ENCODE data around the gene HMGXB4.

DNA sequence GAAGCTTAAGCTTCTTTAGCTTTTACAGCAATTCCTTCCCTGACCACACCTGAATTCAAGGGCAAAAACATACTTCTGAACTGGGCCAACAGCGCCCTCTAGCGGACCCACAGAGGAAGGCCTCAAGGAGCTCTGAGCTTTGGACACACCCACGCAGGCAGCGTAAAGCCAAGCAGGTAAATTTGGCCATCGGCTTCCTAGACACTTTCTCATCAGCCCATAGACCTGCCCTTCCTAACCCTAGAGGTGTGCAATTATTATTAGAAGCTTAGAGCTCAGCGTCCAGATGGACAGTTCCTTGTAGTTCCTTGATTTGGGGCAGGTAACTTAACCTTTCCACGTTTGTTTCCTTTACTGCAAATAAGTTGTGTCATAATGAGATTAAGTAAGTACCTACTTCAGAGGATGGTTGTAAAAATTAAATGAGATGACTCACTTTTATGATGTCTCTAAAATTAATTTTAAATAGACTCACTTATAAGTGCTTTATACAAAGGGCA, 25.7 kb upstream of the HMGXB4 start:
- TF ChIP-seq, protein P1, sequence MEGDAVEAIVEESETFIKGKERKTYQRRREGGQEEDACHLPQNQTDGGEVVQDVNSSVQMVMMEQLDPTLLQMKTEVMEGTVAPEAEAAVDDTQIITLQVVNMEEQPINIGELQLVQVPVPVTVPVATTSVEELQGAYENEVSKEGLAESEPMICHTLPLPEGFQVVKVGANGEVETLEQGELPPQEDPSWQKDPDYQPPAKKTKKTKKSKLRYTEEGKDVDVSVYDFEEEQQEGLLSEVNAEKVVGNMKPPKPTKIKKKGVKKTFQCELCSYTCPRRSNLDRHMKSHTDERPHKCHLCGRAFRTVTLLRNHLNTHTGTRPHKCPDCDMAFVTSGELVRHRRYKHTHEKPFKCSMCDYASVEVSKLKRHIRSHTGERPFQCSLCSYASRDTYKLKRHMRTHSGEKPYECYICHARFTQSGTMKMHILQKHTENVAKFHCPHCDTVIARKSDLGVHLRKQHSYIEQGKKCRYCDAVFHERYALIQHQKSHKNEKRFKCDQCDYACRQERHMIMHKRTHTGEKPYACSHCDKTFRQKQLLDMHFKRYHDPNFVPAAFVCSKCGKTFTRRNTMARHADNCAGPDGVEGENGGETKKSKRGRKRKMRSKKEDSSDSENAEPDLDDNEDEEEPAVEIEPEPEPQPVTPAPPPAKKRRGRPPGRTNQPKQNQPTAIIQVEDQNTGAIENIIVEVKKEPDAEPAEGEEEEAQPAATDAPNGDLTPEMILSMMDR (IDR thresholded peaks at IDR 0.05): peak; percentile 52 to 81 (median 57)
- TF ChIP-seq POLR2A (IDR thresholded peaks at IDR 0.05; ENCODE audit: low read depth) (no peak), POLR2AphosphoS5 (IDR thresholded peaks at IDR 0.05) (no peak)

Measured in esophagus muscularis mucosa (tissue), 3 donors.